ENCODE data around the gene PDGFRA. TPM values are rescaled to one million over a fixed set of nuclear protein-coding genes. Genes with fewer than 3 reads are reported as not detected.

Gene PDGFRA
- total and polyA plus RNA-seq, 4 donors = 6.5 to 37.0 (median 7.6) TPM

DNA sequence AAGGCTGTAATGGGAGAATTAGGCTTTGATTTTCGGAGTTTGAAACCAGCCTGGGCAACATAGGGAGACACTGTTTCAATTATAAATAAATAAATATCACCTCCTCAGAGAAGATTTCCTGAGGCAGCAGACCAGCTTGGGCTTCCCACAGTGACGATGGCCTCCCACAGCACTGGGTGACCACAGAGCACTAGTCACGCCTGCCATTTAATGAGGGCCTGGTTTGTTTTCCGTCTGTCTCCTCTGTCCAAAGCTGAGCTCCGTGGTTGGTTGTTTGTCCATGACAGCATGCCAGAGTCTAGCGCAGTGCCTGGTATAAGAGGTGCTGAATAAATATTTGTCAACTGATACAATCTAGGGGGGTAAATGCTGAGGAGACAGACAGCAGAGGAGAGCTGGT, 10.4 kb upstream of the PDGFRA start:
- Histone ChIP-seq H3K9me3 (ENCODE audit: control insufficient read depth in 4 of 4, low read length in 3 of 4) (no peaks in the 10 kb centered on the region), H3K4me3 (ENCODE audit: low read depth in 1 of 3, low read length in 3 of 3) (no peak overlapping the region)

DNA sequence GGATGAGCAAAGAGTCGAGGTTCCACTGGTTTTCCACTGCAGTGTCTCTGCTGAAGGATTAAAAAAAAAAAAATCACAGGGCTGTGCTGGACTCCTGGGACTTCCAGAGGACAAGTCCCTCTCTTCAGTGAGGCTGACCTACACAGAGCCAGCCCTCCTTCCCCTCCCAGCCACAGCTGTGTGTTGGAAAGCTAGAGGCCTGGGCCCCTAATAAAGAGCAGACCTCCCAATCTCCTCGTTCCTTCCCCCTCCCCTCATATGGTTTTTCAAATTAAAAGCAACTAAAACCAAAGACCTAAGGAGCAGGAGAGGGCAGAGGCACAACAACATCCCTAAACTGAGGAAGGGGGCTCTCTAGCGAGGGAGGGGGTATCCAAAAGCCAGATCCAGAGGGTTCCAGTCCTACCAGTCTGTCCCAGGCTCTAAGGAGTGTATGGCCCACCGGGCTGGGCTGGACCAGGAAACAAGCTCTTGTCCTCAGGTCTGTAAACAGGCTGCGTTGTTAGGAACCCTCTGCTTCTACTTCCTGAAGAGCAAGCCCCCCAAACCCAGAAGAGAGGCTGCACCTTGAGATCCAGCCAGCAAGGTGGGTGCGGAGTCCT, 4.0 kb upstream of the PDGFRA start:
- DNase-seq (ENCODE audit: low spot score) = no peak
- no peaks in the 10 kb centered on the region for H3K9me3 ChIP-seq (ENCODE audit: control insufficient read depth in 4 of 4, low read length in 3 of 4)
- WGBS = 60% methylated on average over 6 of the region's 6 CpGs
- H3K4me1 ChIP-seq (ENCODE audit: control insufficient read depth in 4 of 4, insufficient read depth in 4 of 4, low read length in 3 of 4) = peaks cover 6 to 29% (median 24%) of the 10 kb centered on the region in 4 donors
- no peaks in the 10 kb centered on the region for H3K36me3 ChIP-seq (ENCODE audit: control insufficient read depth in 4 of 4, insufficient read depth in 3 of 4, low read depth in 1 of 4, low read length in 3 of 4)
- peaks cover 0 to 8% (median 3%) of the 10 kb centered on the region in 4 donors for H3K27me3 ChIP-seq (ENCODE audit: control insufficient read depth in 4 of 4, insufficient read depth in 4 of 4, low read length in 3 of 4)
- no peak overlapping the region for H3K9ac ChIP-seq (ENCODE audit: low read depth in 1 of 2, low read length in 2 of 2)
- H3K4me3 ChIP-seq (ENCODE audit: low read depth in 1 of 3, low read length in 3 of 3) = no peak overlapping the region
- no peak overlapping the region for H3K27ac ChIP-seq (ENCODE audit: low read depth in 1 of 2, low read length in 2 of 2)
- TF ChIP-seq JUND (IDR thresholded peaks at IDR 0.05) (no peak), SP1 (IDR thresholded peaks at IDR 0.05) (no peak), HNF4A (conservative IDR thresholded peaks at IDR 0.05) (no peak), FOXA2 (IDR thresholded peaks at IDR 0.05) (no peak), TAF1 (conservative IDR thresholded peaks at IDR 0.05) (no peak), EGR1 (IDR thresholded peaks at IDR 0.05; ENCODE audit: low read depth in 2 of 2) (no peak), RAD21 (IDR thresholded peaks at IDR 0.05) (no peak), FOXA1 (IDR thresholded peaks at IDR 0.05) (no peak), NR2F2 (IDR thresholded peaks at IDR 0.05) (no peak), HNF4G (IDR thresholded peaks at IDR 0.05) (no peak), RXRA (IDR thresholded peaks at IDR 0.05) (no peak), YY1 (IDR thresholded peaks at IDR 0.05) (no peak), GABPA (IDR thresholded peaks at IDR 0.05 in 1 of 2, conservative IDR thresholded peaks at IDR 0.05 in 1 of 2) (no peak)
- TF ChIP-seq, protein P1, sequence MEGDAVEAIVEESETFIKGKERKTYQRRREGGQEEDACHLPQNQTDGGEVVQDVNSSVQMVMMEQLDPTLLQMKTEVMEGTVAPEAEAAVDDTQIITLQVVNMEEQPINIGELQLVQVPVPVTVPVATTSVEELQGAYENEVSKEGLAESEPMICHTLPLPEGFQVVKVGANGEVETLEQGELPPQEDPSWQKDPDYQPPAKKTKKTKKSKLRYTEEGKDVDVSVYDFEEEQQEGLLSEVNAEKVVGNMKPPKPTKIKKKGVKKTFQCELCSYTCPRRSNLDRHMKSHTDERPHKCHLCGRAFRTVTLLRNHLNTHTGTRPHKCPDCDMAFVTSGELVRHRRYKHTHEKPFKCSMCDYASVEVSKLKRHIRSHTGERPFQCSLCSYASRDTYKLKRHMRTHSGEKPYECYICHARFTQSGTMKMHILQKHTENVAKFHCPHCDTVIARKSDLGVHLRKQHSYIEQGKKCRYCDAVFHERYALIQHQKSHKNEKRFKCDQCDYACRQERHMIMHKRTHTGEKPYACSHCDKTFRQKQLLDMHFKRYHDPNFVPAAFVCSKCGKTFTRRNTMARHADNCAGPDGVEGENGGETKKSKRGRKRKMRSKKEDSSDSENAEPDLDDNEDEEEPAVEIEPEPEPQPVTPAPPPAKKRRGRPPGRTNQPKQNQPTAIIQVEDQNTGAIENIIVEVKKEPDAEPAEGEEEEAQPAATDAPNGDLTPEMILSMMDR (IDR thresholded peaks at IDR 0.05; ENCODE audit: low read depth, low read length, missing input control) = no peak
- TF ChIP-seq, protein P2, sequence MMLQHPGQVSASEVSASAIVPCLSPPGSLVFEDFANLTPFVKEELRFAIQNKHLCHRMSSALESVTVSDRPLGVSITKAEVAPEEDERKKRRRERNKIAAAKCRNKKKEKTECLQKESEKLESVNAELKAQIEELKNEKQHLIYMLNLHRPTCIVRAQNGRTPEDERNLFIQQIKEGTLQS (IDR thresholded peaks at IDR 0.05) = no peak
- TF ChIP-seq, protein P3, sequence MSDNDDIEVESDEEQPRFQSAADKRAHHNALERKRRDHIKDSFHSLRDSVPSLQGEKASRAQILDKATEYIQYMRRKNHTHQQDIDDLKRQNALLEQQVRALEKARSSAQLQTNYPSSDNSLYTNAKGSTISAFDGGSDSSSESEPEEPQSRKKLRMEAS (IDR thresholded peaks at IDR 0.05) = no peak

More for the DNA sequence above, 10.4 kb upstream of the PDGFRA start:
- DNase-seq (ENCODE audit: low spot score) = no peak
- Histone ChIP-seq H3K9ac (ENCODE audit: low read depth in 1 of 2, low read length in 2 of 2) (no peak overlapping the region), H3K27me3 (ENCODE audit: control insufficient read depth in 4 of 4, insufficient read depth in 4 of 4, low read length in 3 of 4) (no peaks in the 10 kb centered on the region), H3K4me1 (ENCODE audit: control insufficient read depth in 4 of 4, insufficient read depth in 4 of 4, low read length in 3 of 4) (peaks cover 0 to 5% (median 4%) of the 10 kb centered on the region in 4 donors), H3K36me3 (ENCODE audit: control insufficient read depth in 4 of 4, insufficient read depth in 3 of 4, low read depth in 1 of 4, low read length in 3 of 4) (no peaks in the 10 kb centered on the region), H3K27ac (ENCODE audit: low read depth in 1 of 2, low read length in 2 of 2) (no peak overlapping the region)
- WGBS = 72% methylated on average over 6 of the region's 6 CpGs
- no peak for TF ChIP-seq FOXA2 (IDR thresholded peaks at IDR 0.05)
- TF ChIP-seq GABPA (IDR thresholded peaks at IDR 0.05 in 1 of 2, conservative IDR thresholded peaks at IDR 0.05 in 1 of 2) = no peak
- TF ChIP-seq, protein P4, sequence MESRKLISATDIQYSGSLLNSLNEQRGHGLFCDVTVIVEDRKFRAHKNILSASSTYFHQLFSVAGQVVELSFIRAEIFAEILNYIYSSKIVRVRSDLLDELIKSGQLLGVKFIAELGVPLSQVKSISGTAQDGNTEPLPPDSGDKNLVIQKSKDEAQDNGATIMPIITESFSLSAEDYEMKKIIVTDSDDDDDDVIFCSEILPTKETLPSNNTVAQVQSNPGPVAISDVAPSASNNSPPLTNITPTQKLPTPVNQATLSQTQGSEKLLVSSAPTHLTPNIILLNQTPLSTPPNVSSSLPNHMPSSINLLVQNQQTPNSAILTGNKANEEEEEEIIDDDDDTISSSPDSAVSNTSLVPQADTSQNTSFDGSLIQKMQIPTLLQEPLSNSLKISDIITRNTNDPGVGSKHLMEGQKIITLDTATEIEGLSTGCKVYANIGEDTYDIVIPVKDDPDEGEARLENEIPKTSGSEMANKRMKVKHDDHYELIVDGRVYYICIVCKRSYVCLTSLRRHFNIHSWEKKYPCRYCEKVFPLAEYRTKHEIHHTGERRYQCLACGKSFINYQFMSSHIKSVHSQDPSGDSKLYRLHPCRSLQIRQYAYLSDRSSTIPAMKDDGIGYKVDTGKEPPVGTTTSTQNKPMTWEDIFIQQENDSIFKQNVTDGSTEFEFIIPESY (IDR thresholded peaks at IDR 0.05) = no peak
- TF ChIP-seq RXRA (IDR thresholded peaks at IDR 0.05) = no peak
- TF ChIP-seq NR2F2 (IDR thresholded peaks at IDR 0.05) = no peak
- no peak for TF ChIP-seq YY1 (IDR thresholded peaks at IDR 0.05)
- TF ChIP-seq, protein P1 (IDR thresholded peaks at IDR 0.05; ENCODE audit: low read depth, low read length, missing input control) = no peak
- TF ChIP-seq, protein P2 (IDR thresholded peaks at IDR 0.05) = no peak
- TF ChIP-seq RAD21 (IDR thresholded peaks at IDR 0.05) = no peak
- TF ChIP-seq, protein P3 (IDR thresholded peaks at IDR 0.05) = no peak
- TF ChIP-seq SP1 (IDR thresholded peaks at IDR 0.05) = no peak
- no peak for TF ChIP-seq EGR1 (IDR thresholded peaks at IDR 0.05; ENCODE audit: low read depth in 2 of 2)
- TF ChIP-seq HNF4A (conservative IDR thresholded peaks at IDR 0.05) = no peak
- TF ChIP-seq JUND (IDR thresholded peaks at IDR 0.05) = no peak
- no peak for TF ChIP-seq HNF4G (IDR thresholded peaks at IDR 0.05)
- no peak for TF ChIP-seq TAF1 (conservative IDR thresholded peaks at IDR 0.05)

Data from liver (tissue), 9 donors.